AG09309 (cell line): ENCODE data around the gene SDSL.

Experiments used
- DNase-seq: peaks from one replicate; pipeline ENCODE4 v3.0.0-alpha.2; 2010; ENCODE audit warnings: low read depth
- H3K4me3 ChIP-seq: 2 replicates; pipeline ENCODE4 v1.5.1; 2011; ENCODE audit warnings: mild to moderate bottlenecking, low read depth, low read length, moderate library complexity; ENCODE audit not compliant: control insufficient read depth
- CTCF ChIP-seq: IDR thresholded peaks from 2 replicates; pipeline ENCODE4 v1.5.1; 2011; ENCODE audit warnings: mild to moderate bottlenecking, low read depth, low read length, inconsistent platforms; ENCODE audit not compliant: insufficient read depth, control insufficient read depth; ENCODE audit errors: missing control alignments

SDSL gene

GRCh38 chr12:113400362-113400761 lies 21.8 kb upstream of the SDSL start:
- no peak for TF ChIP-seq CTCF
- DNase-seq = no peak
- H3K4me3 ChIP-seq = no peak overlapping the region

- TF ChIP-seq CTCF = no peak
- no peak overlapping the region for H3K4me3 ChIP-seq
- no peak for DNase-seq
Measured at GRCh38 chr12:113401066-113402000, 20.8 kb upstream of the SDSL start.

- H3K4me3 ChIP-seq = no peak overlapping the region
- no peak for DNase-seq
- no peak for TF ChIP-seq CTCF
Measured at GRCh38 chr12:113402586-113403260, 19.5 kb upstream of the SDSL start.

- TF ChIP-seq CTCF = no peak
- DNase-seq = no peak
- no peak within 1 kb of the TSS for H3K4me3 ChIP-seq
Measured at GRCh38 chr12:113403435-113404415, 18.5 kb upstream of the SDSL start, which contains the start of gene SDS. TSS of gene SDS (minus strand) at chr12:113403887. CDS start at chr12:113399708, 4,179 bp downstream.

- TF ChIP-seq CTCF = no peak
- H3K4me3 ChIP-seq = no peak overlapping the region
- DNase-seq = no peak
Measured at GRCh38 chr12:113405694-113406093, 16.5 kb upstream of the SDSL start.

- peak; percentile 21 for DNase-seq
Measured at GRCh38 chr12:113407931-113408600, 14.1 kb upstream of the SDSL start.

More at GRCh38 chr12:113407931-113408600, 14.1 kb upstream of the SDSL start:
- H3K4me3 ChIP-seq = no peak overlapping the region
- TF ChIP-seq CTCF = no peak
